K562 (cell line): ENCODE measurements around the gene SIK3. TPM values are rescaled to one million over a fixed set of nuclear protein-coding genes. Genes with fewer than 3 reads are reported as not detected.

ENCODE experiments used
- ARNT ChIP-seq, 2 experiments: fragments of 450-650 bp; IDR thresholded peaks; 2 replicates each; pipeline ENCODE4 v1.6.1; 2016; ENCODE audit warnings: mild to moderate bottlenecking in 1 of 2
- ATF4 ChIP-seq: fragments of 450-650 bp; formaldehyde crosslinking; IDR thresholded peaks from 2 replicates; pipeline ENCODE4 v1.4.0; 2022; ENCODE audit warnings: mild to moderate bottlenecking, moderate library complexity
- BHLHE40 ChIP-seq: IDR thresholded peaks from 2 replicates; pipeline ENCODE4 v1.6.1; 2011; ENCODE audit warnings: low read length, improper control_type of control experiment
- GATA2 ChIP-seq: sonication (generic); formaldehyde crosslinking; IDR thresholded peaks from 2 replicates; pipeline ENCODE4 v1.4.0; 2020; ENCODE audit warnings: mild to moderate bottlenecking, missing genetic modification reagents
- GATAD2A ChIP-seq: fragments of 450-650 bp; IDR thresholded peaks from 2 replicates; pipeline ENCODE4 v1.6.1; 2017
- JUND ChIP-seq, 2 experiments: IDR thresholded peaks; 2 replicates in 1 of 2; 3 replicates in 1 of 2; pipeline ENCODE4 v1.6.1; 2011; ENCODE audit warnings: borderline replicate concordance in 2 of 2, low read depth in 2 of 2, low read length in 2 of 2, improper control_type of control experiment in 1 of 2, missing biosample characterization in 1 of 2, missing genetic modification characterization in 1 of 2, missing genetic modification reagents in 1 of 2
- KDM5B ChIP-seq: fragments of 200-600 bp; sonication (generic); IDR thresholded peaks from 2 replicates; pipeline ENCODE4 v1.6.1; 2012; ENCODE audit warnings: low read depth, mild to moderate bottlenecking, moderate library complexity, low read length, control low read depth, inconsistent platforms; ENCODE audit not compliant: insufficient replicate concordance
- LEF1 ChIP-seq: fragments of 450-650 bp; IDR thresholded peaks from 2 replicates; pipeline ENCODE4 v1.6.1; 2016; ENCODE audit warnings: mild to moderate bottlenecking
- MNT ChIP-seq, 2 experiments: fragments of 450-650 bp; conservative IDR thresholded peaks; 2 replicates each; pipeline ENCODE4 v1.6.1; 2017; ENCODE audit warnings: mild to moderate bottlenecking in 2 of 2, moderate library complexity in 2 of 2
- PCBP1 ChIP-seq: fragments of 200-400 bp; formaldehyde crosslinking; IDR thresholded peaks from 2 replicates; pipeline ENCODE4 v1.6.1; 2018; ENCODE audit warnings: mild to moderate bottlenecking, low read depth, low read length; ENCODE audit not compliant: poor library complexity, severe bottlenecking
- SAFB2 ChIP-seq: fragments of 200-400 bp; formaldehyde crosslinking; IDR thresholded peaks from 2 replicates; pipeline ENCODE4 v1.6.1; 2018; ENCODE audit warnings: borderline replicate concordance, low read length, low read depth, moderate library complexity; ENCODE audit not compliant: severe bottlenecking
- TCF3 ChIP-seq: sonication (generic); formaldehyde crosslinking; IDR thresholded peaks from 2 replicates; pipeline ENCODE4 v1.4.0; 2020; ENCODE audit warnings: mild to moderate bottlenecking, missing genetic modification reagents
- ZKSCAN1 ChIP-seq: fragments of 150-350 bp; IDR thresholded peaks from 2 replicates; pipeline ENCODE4 v1.6.1; 2016; ENCODE audit warnings: low read depth, low read length
- ZNF445 ChIP-seq: fragments of 250-450 bp; sonication (Bioruptor Pico); IDR thresholded peaks from 2 replicates; pipeline ENCODE4 v1.4.0; 2020; ENCODE audit warnings: low read depth, mild to moderate bottlenecking, moderate library complexity
- ZNF766 ChIP-seq: fragments of 200-800 bp; sonication (Bioruptor generic); conservative IDR thresholded peaks from 2 replicates; pipeline ENCODE4 v1.6.1; 2016; ENCODE audit warnings: missing genetic modification characterization, missing compliant biosample characterization
- polyA plus RNA-seq, 8 experiments: library from polyadenylated mRNA; depleted of rRNA in 4 of 8; stranded (reverse) in 5 of 8; unstranded in 3 of 8; fragments of >200 nt; fragmentation: Nextera tagmentation in 2 of 8; fragmentation: Illumina TruSeq in 1 of 8; extraction: Ambion mirVana in 2 of 8; extraction: Trizol in 1 of 8; gene quantifications; 2 replicates each; pipeline versions ENCODE4 v1.2.1 to v1.2.3, GENCODE V29; 2011 to 2014; ENCODE audit warnings: inconsistent platforms in 1 of 8, missing spikeins in 1 of 8
- total RNA-seq, 7 experiments: library from RNA; depleted of rRNA in 6 of 7; stranded (reverse); fragments of >200 nt in 6 of 7; fragmentation: Illumina TruSeq in 2 of 7; extraction: Trizol in 2 of 7; gene quantifications; 2 replicates each; pipeline versions ENCODE4 v1.2.1 to v1.2.3, GENCODE V29; 2011 to 2021; ENCODE audit warnings: low replicate concordance in 1 of 7
- TF ChIP-seq, protein P1 (sequence below), 2 experiments: fragments of 450-650 bp; IDR thresholded peaks; 2 replicates each; pipeline ENCODE4 v1.6.1; 2018; ENCODE audit warnings: mild to moderate bottlenecking in 2 of 2, low read depth in 1 of 2; ENCODE audit not compliant: partially characterized antibody in 2 of 2
- TF ChIP-seq, protein P2 (sequence below): fragments of 450-650 bp; IDR thresholded peaks from 2 replicates; pipeline ENCODE4 v1.6.1; 2016; ENCODE audit warnings: antibody characterized with exemption

SIK3 gene
- total and polyA plus RNA-seq, 9 of the 15 experiments (the other 6 are each of a cell fraction or from before 2014, with no cell fraction given), result 1.6 to 21.6 (median 8.0) TPM

DNA sequence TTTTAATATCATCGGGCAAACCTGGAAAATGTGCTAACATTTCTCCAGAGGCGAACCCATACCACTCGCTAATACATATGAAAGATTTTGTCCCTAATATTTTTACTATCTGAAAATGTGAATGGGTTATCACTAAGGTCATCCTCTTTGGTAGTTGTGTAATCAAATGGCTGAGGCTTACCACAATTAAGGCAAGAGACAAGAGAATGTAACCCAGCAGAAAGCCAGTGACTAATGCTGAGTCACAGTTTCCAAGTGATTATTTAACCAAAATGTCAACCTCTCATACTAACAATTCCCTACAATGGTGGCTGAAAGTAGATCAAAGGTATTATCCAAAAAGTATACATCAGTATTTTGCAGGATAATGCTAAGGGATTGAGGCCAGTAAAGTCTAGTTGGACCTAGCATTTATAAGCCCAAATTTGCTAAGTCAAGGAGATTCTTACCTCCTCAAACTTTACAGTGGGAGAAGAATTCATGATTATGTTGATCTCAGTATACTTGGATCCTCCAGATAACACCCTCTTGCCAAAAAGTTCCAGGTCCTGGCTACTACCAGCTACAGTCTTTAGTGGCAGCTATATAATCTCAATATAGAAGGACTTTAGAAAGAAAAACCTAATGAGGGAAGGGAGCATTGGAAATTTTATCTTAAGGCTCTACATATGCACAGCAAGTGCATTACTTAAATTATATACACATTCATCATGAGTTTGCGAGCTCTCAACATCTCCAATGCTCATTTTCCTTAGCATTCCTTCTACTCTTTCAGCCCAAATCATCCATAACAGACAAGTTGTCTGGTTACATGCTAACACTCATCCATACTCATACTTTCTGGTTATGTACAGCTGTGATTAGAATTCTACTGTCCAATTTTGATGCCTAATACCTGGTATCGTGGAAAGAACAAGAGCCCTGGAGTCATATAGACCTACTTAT, 25.4 kb downstream of the SIK3 start (continued):
- peak; percentile 66 for TF ChIP-seq LEF1
- no peak for TF ChIP-seq PCBP1
- TF ChIP-seq, protein P1, sequence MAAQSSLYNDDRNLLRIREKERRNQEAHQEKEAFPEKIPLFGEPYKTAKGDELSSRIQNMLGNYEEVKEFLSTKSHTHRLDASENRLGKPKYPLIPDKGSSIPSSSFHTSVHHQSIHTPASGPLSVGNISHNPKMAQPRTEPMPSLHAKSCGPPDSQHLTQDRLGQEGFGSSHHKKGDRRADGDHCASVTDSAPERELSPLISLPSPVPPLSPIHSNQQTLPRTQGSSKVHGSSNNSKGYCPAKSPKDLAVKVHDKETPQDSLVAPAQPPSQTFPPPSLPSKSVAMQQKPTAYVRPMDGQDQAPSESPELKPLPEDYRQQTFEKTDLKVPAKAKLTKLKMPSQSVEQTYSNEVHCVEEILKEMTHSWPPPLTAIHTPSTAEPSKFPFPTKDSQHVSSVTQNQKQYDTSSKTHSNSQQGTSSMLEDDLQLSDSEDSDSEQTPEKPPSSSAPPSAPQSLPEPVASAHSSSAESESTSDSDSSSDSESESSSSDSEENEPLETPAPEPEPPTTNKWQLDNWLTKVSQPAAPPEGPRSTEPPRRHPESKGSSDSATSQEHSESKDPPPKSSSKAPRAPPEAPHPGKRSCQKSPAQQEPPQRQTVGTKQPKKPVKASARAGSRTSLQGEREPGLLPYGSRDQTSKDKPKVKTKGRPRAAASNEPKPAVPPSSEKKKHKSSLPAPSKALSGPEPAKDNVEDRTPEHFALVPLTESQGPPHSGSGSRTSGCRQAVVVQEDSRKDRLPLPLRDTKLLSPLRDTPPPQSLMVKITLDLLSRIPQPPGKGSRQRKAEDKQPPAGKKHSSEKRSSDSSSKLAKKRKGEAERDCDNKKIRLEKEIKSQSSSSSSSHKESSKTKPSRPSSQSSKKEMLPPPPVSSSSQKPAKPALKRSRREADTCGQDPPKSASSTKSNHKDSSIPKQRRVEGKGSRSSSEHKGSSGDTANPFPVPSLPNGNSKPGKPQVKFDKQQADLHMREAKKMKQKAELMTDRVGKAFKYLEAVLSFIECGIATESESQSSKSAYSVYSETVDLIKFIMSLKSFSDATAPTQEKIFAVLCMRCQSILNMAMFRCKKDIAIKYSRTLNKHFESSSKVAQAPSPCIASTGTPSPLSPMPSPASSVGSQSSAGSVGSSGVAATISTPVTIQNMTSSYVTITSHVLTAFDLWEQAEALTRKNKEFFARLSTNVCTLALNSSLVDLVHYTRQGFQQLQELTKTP (IDR thresholded peaks at IDR 0.05; ENCODE audit: low read depth in 1 of 2, partially characterized antibody in 2 of 2), result peak in 1 of 2 experiments; percentile 53
- TF ChIP-seq ZKSCAN1, result no peak
- TF ChIP-seq KDM5B, result no peak
- no peak for TF ChIP-seq SAFB2
- TF ChIP-seq ZNF766 (CRISPR knock-in tag), result 0 out of 2 replicates have a peak, but pooled peaks have one; percentile 38
- peak; percentile 95 for TF ChIP-seq JUND (IDR thresholded peaks at IDR 0.05; ENCODE audit: borderline replicate concordance, low read depth, low read length)
- peak; percentile 97 for TF ChIP-seq JUND (tag; IDR thresholded peaks at IDR 0.05; ENCODE audit: borderline replicate concordance, low read depth, low read length)
- TF ChIP-seq ZNF445 (CRISPR knock-in tag), result no peak
- TF ChIP-seq ATF4 (CRISPR knock-in tag), result peak; percentile 45; the same call in 1 of the 2 replicates
- TF ChIP-seq GATA2, result peak; percentile 31; the same call in 1 of the 2 replicates
- peak; percentile 25; the same call in 1 of the 2 replicates for TF ChIP-seq TCF3 (CRISPR knock-in tag)
- TF ChIP-seq BHLHE40, result 0 out of 2 replicates have a peak, but pooled peaks have one; percentile 31
- peak in 1 of 2 experiments; percentile 55; a peak in 1 of 4 replicates for TF ChIP-seq ARNT (IDR thresholded peaks at IDR 0.05)
- peak; percentile 55; the same call in 1 of the 2 replicates for TF ChIP-seq GATAD2A
- 0 out of 4 replicates have a peak, but pooled peaks of 1 of the 2 experiments have one; percentile 32 for TF ChIP-seq MNT (conservative IDR thresholded peaks at IDR 0.05)
- TF ChIP-seq, protein P2, sequence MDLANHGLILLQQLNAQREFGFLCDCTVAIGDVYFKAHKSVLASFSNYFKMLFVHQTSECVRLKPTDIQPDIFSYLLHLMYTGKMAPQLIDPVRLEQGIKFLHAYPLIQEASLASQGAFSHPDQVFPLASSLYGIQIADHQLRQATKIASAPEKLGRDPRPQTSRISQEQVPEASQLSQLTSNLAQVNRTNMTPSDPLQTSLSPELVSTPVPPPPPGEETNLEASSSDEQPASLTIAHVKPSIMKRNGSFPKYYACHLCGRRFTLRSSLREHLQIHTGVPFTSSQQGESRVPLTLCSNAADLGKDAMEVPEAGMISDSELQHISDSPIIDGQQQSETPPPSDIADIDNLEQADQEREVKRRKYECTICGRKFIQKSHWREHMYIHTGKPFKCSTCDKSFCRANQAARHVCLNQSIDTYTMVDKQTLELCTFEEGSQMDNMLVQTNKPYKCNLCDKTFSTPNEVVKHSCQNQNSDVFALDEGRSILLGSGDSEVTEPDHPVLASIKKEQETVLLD, result peak; percentile 33; the same call in 1 of the 2 replicates
